SK-N-SH (cell line): ENCODE data around the gene MORC1. TPM values are rescaled to one million over a fixed set of nuclear protein-coding genes. Genes with fewer than 3 reads are reported as not detected.

Experiments used
- CTCF ChIA-PET: fragments of 300-600, 350-600 bp; formaldehyde crosslinking; extraction: SDS; loops from one replicate; lab custom pipeline; 2021; lab: Yijun Ruan, JAX
- POLR2A ChIA-PET: fragments of 350-600 bp; sonication (Branson Sonifier 250); formaldehyde crosslinking; extraction: SDS; loops from one replicate; lab custom pipeline; 2020; ENCODE audit warnings: antibody characterized with exemption, inconsistent platforms; lab: Yijun Ruan, JAX
- DNase-seq: peaks from one replicate; pipeline ENCODE4 v3.0.0; 2012
- H2AFZ ChIP-seq: fragments of 200-600 bp; sonication (generic); 2 replicates; pipeline ENCODE4 v1.8.1; 2016; ENCODE audit warnings: antibody characterized with exemption, mild to moderate bottlenecking, low read depth
- H3F3A ChIP-seq: fragments of 200-600 bp; sonication (generic); replicated peaks from 2 replicates; pipeline ENCODE3; 2016; ENCODE audit warnings: antibody characterized with exemption, mild to moderate bottlenecking; ENCODE audit not compliant: insufficient read depth
- H3K27ac ChIP-seq, 2 experiments: fragments of 200-500 bp in 1 of 2; fragments of 200-600 bp in 1 of 2; sonication (Bioruptor generic) in 1 of 2; sonication (generic), shearing (Covaris generic) in 1 of 2; 2 replicates each; pipeline versions ENCODE4 v1.5.1 to v1.6.1; 2014 to 2016; ENCODE audit warnings: low read depth in 2 of 2, inconsistent platforms in 1 of 2, low read length in 1 of 2, mild to moderate bottlenecking in 1 of 2, mixed read lengths in 1 of 2
- H3K27me3 ChIP-seq: fragments of 200-600 bp; sonication (generic), shearing (Covaris generic); 2 replicates; pipeline ENCODE4 v1.6.1; 2016; ENCODE audit warnings: mixed run types; ENCODE audit not compliant: insufficient read depth
- H3K36me3 ChIP-seq, 2 experiments: fragments of 200-500 bp in 1 of 2; fragments of 200-600 bp in 1 of 2; sonication (Bioruptor generic) in 1 of 2; sonication (generic) in 1 of 2; replicated peaks in 1 of 2; 2 replicates each; pipeline versions ENCODE3 to v1.5.1; 2014 to 2016; ENCODE audit warnings: low read length in 1 of 2, mild to moderate bottlenecking in 1 of 2; ENCODE audit not compliant: insufficient read depth in 2 of 2, control insufficient read depth in 1 of 2
- H3K4me1 ChIP-seq, 2 experiments: fragments of 200-500 bp in 1 of 2; fragments of 200-600 bp in 1 of 2; sonication (Bioruptor generic) in 1 of 2; sonication (generic), shearing (Covaris generic) in 1 of 2; 2 replicates each; pipeline versions ENCODE4 v1.5.1 to v1.6.1; 2014 to 2016; ENCODE audit warnings: low read depth in 1 of 2, low read length in 1 of 2, mixed run types in 1 of 2; ENCODE audit not compliant: insufficient read depth in 2 of 2, control insufficient read depth in 1 of 2
- H3K4me2 ChIP-seq: fragments of 200-600 bp; sonication (generic), shearing (Covaris generic); 2 replicates; pipeline ENCODE4 v1.6.1; 2017; ENCODE audit warnings: mixed run types
- H3K4me3 ChIP-seq, 2 experiments: fragments of 200-500 bp in 1 of 2; fragments of 200-600 bp in 1 of 2; sonication (Bioruptor generic) in 1 of 2; sonication (generic), shearing (Covaris generic) in 1 of 2; 2 replicates each; pipeline versions ENCODE4 v1.5.1 to v1.8.1; 2014 to 2016; ENCODE audit warnings: low read depth in 2 of 2, inconsistent platforms in 1 of 2, low read length in 1 of 2, mild to moderate bottlenecking in 1 of 2, mixed read lengths in 1 of 2, moderate library complexity in 1 of 2
- H3K79me2 ChIP-seq: fragments of 200-600 bp; sonication (generic); 2 replicates; pipeline ENCODE4 v1.8.1; 2017; ENCODE audit warnings: mild to moderate bottlenecking; ENCODE audit not compliant: insufficient read depth
- H3K9ac ChIP-seq: fragments of 200-600 bp; sonication (generic); 2 replicates; pipeline ENCODE4 v1.6.1; 2017; ENCODE audit warnings: mixed run types
- H3K9me2 ChIP-seq: fragments of 200-600 bp; sonication (generic); 2 replicates; pipeline ENCODE4 v1.6.1; 2017; ENCODE audit warnings: mixed run types
- H3K9me3 ChIP-seq: fragments of 200-600 bp; sonication (generic); 2 replicates; pipeline ENCODE4 v1.6.1; 2017; ENCODE audit warnings: mixed run types, mild to moderate bottlenecking, moderate library complexity
- H4K20me1 ChIP-seq: fragments of 200-600 bp; sonication (generic); 2 replicates; pipeline ENCODE4 v1.6.1; 2017; ENCODE audit warnings: mild to moderate bottlenecking, mixed run types; ENCODE audit not compliant: insufficient read depth
- CHD2 ChIP-seq: fragments of 150-350 bp; IDR thresholded peaks from 2 replicates; pipeline ENCODE4 v1.6.1; 2018; ENCODE audit warnings: low read length; ENCODE audit not compliant: partially characterized antibody
- EP300 ChIP-seq, 2 experiments: IDR thresholded peaks; 2 replicates each; pipeline versions ENCODE4 v1.4.0 to v1.6.1; 2012; ENCODE audit warnings: borderline replicate concordance in 1 of 2, low read depth in 1 of 2, low read length in 1 of 2
- EZH2phosphoT487 ChIP-seq: fragments of 200-600 bp; sonication (generic); IDR thresholded peaks from 2 replicates; pipeline ENCODE4 v1.6.1; 2017; ENCODE audit warnings: low read depth, mixed run types, mild to moderate bottlenecking, antibody characterized with exemption, moderate library complexity, borderline replicate concordance
- FOXJ3 ChIP-seq: sonication (generic); formaldehyde crosslinking; IDR thresholded peaks from 2 replicates; pipeline ENCODE4 v1.5.1; 2020; ENCODE audit warnings: mild to moderate bottlenecking, missing genetic modification reagents
- FOXM1 ChIP-seq: IDR thresholded peaks from 2 replicates; pipeline ENCODE4 v1.4.0; 2012; ENCODE audit warnings: low read depth, mild to moderate bottlenecking
- GABPA ChIP-seq: IDR thresholded peaks from 2 replicates; pipeline ENCODE4 v1.4.0; 2012; ENCODE audit warnings: low read depth, mild to moderate bottlenecking
- GATA2 ChIP-seq: sonication (generic); formaldehyde crosslinking; IDR thresholded peaks from 2 replicates; pipeline ENCODE4 v1.5.0; 2020; ENCODE audit warnings: mild to moderate bottlenecking, missing genetic modification reagents
- NFIC ChIP-seq: IDR thresholded peaks from 2 replicates; pipeline ENCODE4 v1.4.0; 2012; ENCODE audit warnings: borderline replicate concordance
- POLR2AphosphoS5 ChIP-seq: IDR thresholded peaks from 2 replicates; pipeline ENCODE4 v1.6.1; 2012; ENCODE audit warnings: low read depth, low read length
- RAD21 ChIP-seq: IDR thresholded peaks from 2 replicates; pipeline ENCODE4 v1.6.1; 2012; ENCODE audit warnings: mild to moderate bottlenecking, low read length
- RCOR1 ChIP-seq: fragments of 150-350 bp; IDR thresholded peaks from 2 replicates; pipeline ENCODE4 v1.6.1; 2017; ENCODE audit warnings: antibody characterized with exemption, low read length
- SIN3A ChIP-seq: IDR thresholded peaks from 2 replicates; pipeline ENCODE4 v1.6.1; 2012; ENCODE audit warnings: low read depth, mild to moderate bottlenecking, low read length, moderate library complexity, borderline replicate concordance
- TEAD4 ChIP-seq: IDR thresholded peaks from 2 replicates; pipeline ENCODE4 v1.4.0; 2012; ENCODE audit warnings: mild to moderate bottlenecking, borderline replicate concordance; ENCODE audit not compliant: insufficient read depth
- YY1 ChIP-seq: IDR thresholded peaks from 2 replicates; pipeline ENCODE4 v1.4.0; 2012; ENCODE audit warnings: low read depth, mild to moderate bottlenecking
- WGBS: methylation state at CpG from one replicate; pipeline ENCODE4 v1.1.6; 2017; ENCODE audit warnings: low lambda C conversion rate; 5-methylcytosine and 5-hydroxymethylcytosine counted together
- polyA plus RNA-seq, 3 experiments: library from polyadenylated mRNA; depleted of rRNA; stranded (reverse); fragments of >200 nt; gene quantifications; 2 replicates each; pipeline ENCODE4 v1.2.3, GENCODE V29; 2012
- TF ChIP-seq, protein P1 (sequence below): IDR thresholded peaks from 2 replicates; pipeline ENCODE4; 2012
- TF ChIP-seq, protein P2 (sequence below): IDR thresholded peaks from 2 replicates; pipeline ENCODE4 v1.6.1; 2012; ENCODE audit warnings: mild to moderate bottlenecking, low read depth, low read length, moderate library complexity
- TF ChIP-seq, protein P3 (sequence below): fragments of 200-600 bp; sonication (generic); IDR thresholded peaks from 2 replicates; pipeline ENCODE4 v1.6.1; 2017; ENCODE audit warnings: antibody characterized with exemption, mild to moderate bottlenecking, moderate library complexity
- TF ChIP-seq, protein P4 (sequence below): IDR thresholded peaks from 2 replicates; pipeline ENCODE4 v1.4.0; 2012; ENCODE audit warnings: low read depth
- TF ChIP-seq, protein P5 (sequence below): IDR thresholded peaks from 2 replicates; pipeline ENCODE4 v1.4.0; 2012; ENCODE audit warnings: low read depth, borderline replicate concordance
- TF ChIP-seq, protein P6 (sequence below): fragments of 150-350 bp; IDR thresholded peaks from 2 replicates; pipeline ENCODE4 v1.6.1; 2016; ENCODE audit warnings: mild to moderate bottlenecking, low read depth, low read length

The MORC1 gene
- polyA plus RNA-seq, 1 of the 3 experiments (the other 2 are of a cell fraction): not detected

DNA sequence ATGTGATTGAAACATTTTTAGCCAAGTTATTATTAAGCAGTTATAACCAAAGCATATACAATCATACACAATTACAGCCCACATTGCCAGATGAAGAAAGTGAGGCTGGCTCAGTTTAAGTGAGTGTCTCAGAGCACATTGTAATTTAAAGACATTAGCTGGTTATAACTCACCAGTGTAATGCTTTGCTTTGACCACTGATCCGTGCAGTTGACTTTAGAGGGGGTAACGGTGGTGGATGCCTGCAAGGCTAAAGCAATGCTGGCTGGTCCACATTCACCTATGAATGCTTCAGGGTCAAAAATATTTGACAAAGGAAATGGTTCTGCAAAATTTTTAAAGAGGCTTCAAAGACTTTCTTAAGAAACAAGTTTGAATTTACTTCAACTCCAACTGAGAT is 19.8 kb upstream of the MORC1 start:
- POLR2A ChIA-PET: no interaction called here
- no peaks in the 10 kb centered on the region for H4K20me1 ChIP-seq
- no peaks in the 10 kb centered on the region for H3K36me3 ChIP-seq
- no peak for DNase-seq
- no peaks in the 10 kb centered on the region for H3K9me2 ChIP-seq
- no peak overlapping the region for H3K4me2 ChIP-seq
- H3K9me3 ChIP-seq: no peaks in the 10 kb centered on the region
- H3K79me2 ChIP-seq: no peaks in the 10 kb centered on the region
- TF ChIP-seq FOXJ3 (CRISPR knock-in tag) (no peak), POLR2AphosphoS5 (no peak), EP300 (IDR thresholded peaks at IDR 0.05; ENCODE audit: borderline replicate concordance in 1 of 2, low read depth in 1 of 2, low read length in 1 of 2) (no peak)
- no peak overlapping the region for H2AFZ ChIP-seq
- no peak overlapping the region for H3K9ac ChIP-seq
- H3K4me1 ChIP-seq: no peaks in the 10 kb centered on the region
- CTCF ChIA-PET: no interaction called here
- WGBS: 70% methylated on average over 2 of the region's 2 CpGs
- no peak overlapping the region for H3K27ac ChIP-seq
- no peak overlapping the region for H3K4me3 ChIP-seq
- H3F3A ChIP-seq: no peaks in the 10 kb centered on the region
- no peaks in the 10 kb centered on the region for H3K27me3 ChIP-seq

DNA sequence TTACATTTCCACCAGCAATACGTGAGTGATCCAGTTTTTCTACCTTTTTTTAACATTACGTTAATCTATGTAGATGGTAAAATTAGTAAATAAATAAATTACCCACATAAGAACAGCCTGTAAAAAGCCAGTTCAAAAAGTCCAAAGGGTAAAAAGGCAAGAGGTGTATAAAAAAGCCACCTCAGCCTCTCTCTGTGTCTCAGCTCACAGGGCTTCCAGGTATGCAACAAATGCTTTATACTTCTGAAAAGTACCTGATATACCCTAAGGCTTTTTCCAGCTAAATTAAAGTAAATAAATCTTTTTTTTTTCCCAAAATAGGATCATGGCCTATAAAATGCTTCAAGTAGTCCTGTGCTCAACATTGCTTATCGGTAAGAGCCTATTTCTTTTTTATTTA is 18.6 kb upstream of the MORC1 start, which contains the start of gene C3orf85:
Gene C3orf85 (plus strand): TSS at position 197 of the 400 bp plus-strand sequence. CDS start 129 bp downstream, at position 326.
- Histone ChIP-seq H3K4me1 (no peaks in the 10 kb centered on the region), H3K36me3 (no peaks in the 10 kb centered on the region), H3K4me3 (no peak within 1 kb of the TSS), H3K9ac (no peak within 1 kb of the TSS), H3K27ac (no peak within 1 kb of the TSS), H3K79me2 (no peaks in the 10 kb centered on the region), H4K20me1 (no peaks in the 10 kb centered on the region), H3F3A (no peaks in the 10 kb centered on the region), H3K4me2 (no peak within 1 kb of the TSS), H3K27me3 (no peaks in the 10 kb centered on the region), H2AFZ (no peak within 1 kb of the TSS), H3K9me2 (no peaks in the 10 kb centered on the region), H3K9me3 (no peaks in the 10 kb centered on the region)
- ChIA-PET CTCF (no interaction called here), POLR2A (no interaction called here)
- 38% methylated on average over 3 of the region's 3 CpGs for WGBS
- no peak for DNase-seq
- TF ChIP-seq, protein P1, sequence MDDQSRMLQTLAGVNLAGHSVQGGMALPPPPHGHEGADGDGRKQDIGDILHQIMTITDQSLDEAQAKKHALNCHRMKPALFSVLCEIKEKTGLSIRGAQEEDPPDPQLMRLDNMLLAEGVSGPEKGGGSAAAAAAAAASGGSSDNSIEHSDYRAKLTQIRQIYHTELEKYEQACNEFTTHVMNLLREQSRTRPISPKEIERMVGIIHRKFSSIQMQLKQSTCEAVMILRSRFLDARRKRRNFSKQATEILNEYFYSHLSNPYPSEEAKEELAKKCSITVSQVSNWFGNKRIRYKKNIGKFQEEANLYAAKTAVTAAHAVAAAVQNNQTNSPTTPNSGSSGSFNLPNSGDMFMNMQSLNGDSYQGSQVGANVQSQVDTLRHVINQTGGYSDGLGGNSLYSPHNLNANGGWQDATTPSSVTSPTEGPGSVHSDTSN: no peak
- TF ChIP-seq, protein P2, sequence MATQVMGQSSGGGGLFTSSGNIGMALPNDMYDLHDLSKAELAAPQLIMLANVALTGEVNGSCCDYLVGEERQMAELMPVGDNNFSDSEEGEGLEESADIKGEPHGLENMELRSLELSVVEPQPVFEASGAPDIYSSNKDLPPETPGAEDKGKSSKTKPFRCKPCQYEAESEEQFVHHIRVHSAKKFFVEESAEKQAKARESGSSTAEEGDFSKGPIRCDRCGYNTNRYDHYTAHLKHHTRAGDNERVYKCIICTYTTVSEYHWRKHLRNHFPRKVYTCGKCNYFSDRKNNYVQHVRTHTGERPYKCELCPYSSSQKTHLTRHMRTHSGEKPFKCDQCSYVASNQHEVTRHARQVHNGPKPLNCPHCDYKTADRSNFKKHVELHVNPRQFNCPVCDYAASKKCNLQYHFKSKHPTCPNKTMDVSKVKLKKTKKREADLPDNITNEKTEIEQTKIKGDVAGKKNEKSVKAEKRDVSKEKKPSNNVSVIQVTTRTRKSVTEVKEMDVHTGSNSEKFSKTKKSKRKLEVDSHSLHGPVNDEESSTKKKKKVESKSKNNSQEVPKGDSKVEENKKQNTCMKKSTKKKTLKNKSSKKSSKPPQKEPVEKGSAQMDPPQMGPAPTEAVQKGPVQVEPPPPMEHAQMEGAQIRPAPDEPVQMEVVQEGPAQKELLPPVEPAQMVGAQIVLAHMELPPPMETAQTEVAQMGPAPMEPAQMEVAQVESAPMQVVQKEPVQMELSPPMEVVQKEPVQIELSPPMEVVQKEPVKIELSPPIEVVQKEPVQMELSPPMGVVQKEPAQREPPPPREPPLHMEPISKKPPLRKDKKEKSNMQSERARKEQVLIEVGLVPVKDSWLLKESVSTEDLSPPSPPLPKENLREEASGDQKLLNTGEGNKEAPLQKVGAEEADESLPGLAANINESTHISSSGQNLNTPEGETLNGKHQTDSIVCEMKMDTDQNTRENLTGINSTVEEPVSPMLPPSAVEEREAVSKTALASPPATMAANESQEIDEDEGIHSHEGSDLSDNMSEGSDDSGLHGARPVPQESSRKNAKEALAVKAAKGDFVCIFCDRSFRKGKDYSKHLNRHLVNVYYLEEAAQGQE: no peak
- TF ChIP-seq, protein P3, sequence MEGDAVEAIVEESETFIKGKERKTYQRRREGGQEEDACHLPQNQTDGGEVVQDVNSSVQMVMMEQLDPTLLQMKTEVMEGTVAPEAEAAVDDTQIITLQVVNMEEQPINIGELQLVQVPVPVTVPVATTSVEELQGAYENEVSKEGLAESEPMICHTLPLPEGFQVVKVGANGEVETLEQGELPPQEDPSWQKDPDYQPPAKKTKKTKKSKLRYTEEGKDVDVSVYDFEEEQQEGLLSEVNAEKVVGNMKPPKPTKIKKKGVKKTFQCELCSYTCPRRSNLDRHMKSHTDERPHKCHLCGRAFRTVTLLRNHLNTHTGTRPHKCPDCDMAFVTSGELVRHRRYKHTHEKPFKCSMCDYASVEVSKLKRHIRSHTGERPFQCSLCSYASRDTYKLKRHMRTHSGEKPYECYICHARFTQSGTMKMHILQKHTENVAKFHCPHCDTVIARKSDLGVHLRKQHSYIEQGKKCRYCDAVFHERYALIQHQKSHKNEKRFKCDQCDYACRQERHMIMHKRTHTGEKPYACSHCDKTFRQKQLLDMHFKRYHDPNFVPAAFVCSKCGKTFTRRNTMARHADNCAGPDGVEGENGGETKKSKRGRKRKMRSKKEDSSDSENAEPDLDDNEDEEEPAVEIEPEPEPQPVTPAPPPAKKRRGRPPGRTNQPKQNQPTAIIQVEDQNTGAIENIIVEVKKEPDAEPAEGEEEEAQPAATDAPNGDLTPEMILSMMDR: no peak
- TF ChIP-seq, protein P4, sequence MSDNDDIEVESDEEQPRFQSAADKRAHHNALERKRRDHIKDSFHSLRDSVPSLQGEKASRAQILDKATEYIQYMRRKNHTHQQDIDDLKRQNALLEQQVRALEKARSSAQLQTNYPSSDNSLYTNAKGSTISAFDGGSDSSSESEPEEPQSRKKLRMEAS: no peak
- TF ChIP-seq, protein P5, sequence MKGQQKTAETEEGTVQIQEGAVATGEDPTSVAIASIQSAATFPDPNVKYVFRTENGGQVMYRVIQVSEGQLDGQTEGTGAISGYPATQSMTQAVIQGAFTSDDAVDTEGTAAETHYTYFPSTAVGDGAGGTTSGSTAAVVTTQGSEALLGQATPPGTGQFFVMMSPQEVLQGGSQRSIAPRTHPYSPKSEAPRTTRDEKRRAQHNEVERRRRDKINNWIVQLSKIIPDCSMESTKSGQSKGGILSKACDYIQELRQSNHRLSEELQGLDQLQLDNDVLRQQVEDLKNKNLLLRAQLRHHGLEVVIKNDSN: no peak
- TF ChIP-seq NFIC: no peak
- TF ChIP-seq FOXJ3 (CRISPR knock-in tag): no peak
- TF ChIP-seq CHD2: no peak
- no peak for TF ChIP-seq YY1
- TF ChIP-seq RAD21: no peak
- TF ChIP-seq EP300 (IDR thresholded peaks at IDR 0.05; ENCODE audit: borderline replicate concordance in 1 of 2, low read depth in 1 of 2, low read length in 1 of 2): no peak
- TF ChIP-seq, protein P6, sequence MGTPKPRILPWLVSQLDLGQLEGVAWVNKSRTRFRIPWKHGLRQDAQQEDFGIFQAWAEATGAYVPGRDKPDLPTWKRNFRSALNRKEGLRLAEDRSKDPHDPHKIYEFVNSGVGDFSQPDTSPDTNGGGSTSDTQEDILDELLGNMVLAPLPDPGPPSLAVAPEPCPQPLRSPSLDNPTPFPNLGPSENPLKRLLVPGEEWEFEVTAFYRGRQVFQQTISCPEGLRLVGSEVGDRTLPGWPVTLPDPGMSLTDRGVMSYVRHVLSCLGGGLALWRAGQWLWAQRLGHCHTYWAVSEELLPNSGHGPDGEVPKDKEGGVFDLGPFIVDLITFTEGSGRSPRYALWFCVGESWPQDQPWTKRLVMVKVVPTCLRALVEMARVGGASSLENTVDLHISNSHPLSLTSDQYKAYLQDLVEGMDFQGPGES: no peak
- TF ChIP-seq RCOR1: no peak
- no peak for TF ChIP-seq TEAD4
- no peak for TF ChIP-seq FOXM1
- TF ChIP-seq EZH2phosphoT487: no peak
- TF ChIP-seq GABPA: no peak
- no peak for TF ChIP-seq GATA2 (CRISPR knock-in tag)
- TF ChIP-seq SIN3A: no peak
